Ishikawa (cell line): ENCODE results near the gene PRRT1B.

Source experiments
- CEBPB ChIP-seq: IDR thresholded peaks from 2 replicates; pipeline ENCODE4 v1.6.1; 2012
- CREB1 ChIP-seq: IDR thresholded peaks from 2 replicates; pipeline ENCODE4 v1.6.1; 2012; ENCODE audit warnings: low read depth
- EGR1 ChIP-seq: IDR thresholded peaks from 2 replicates; pipeline ENCODE4 v1.6.1; 2012
- EP300 ChIP-seq: IDR thresholded peaks from 2 replicates; pipeline ENCODE4 v1.6.1; 2012; ENCODE audit warnings: borderline replicate concordance
- FOXM1 ChIP-seq: IDR thresholded peaks from 2 replicates; pipeline ENCODE4 v1.6.1; 2012; ENCODE audit warnings: low read depth, borderline replicate concordance
- NFIC ChIP-seq: IDR thresholded peaks from 2 replicates; pipeline ENCODE4 v1.6.1; 2012
- RAD21 ChIP-seq: IDR thresholded peaks from 2 replicates; pipeline ENCODE4 v1.6.1; 2012; ENCODE audit warnings: low read depth
- TAF1 ChIP-seq: IDR thresholded peaks from 2 replicates; pipeline ENCODE4 v1.6.1; 2012; ENCODE audit warnings: low read depth, mild to moderate bottlenecking
- TCF12 ChIP-seq: IDR thresholded peaks from 2 replicates; pipeline ENCODE4 v1.6.1; 2012; ENCODE audit warnings: low read depth
- TEAD4 ChIP-seq: IDR thresholded peaks from 2 replicates; pipeline ENCODE4 v1.6.1; 2012
- YY1 ChIP-seq: IDR thresholded peaks from 2 replicates; pipeline ENCODE4 v1.6.1; 2012; ENCODE audit warnings: low read depth
- ZBTB7A ChIP-seq: IDR thresholded peaks from 2 replicates; pipeline ENCODE4 v1.6.1; 2012; ENCODE audit warnings: low read depth
- TF ChIP-seq, protein P1 (sequence below): IDR thresholded peaks from 2 replicates; pipeline ENCODE4 v1.6.1; 2012
- TF ChIP-seq, protein P2 (sequence below): IDR thresholded peaks from 2 replicates; pipeline ENCODE4 v1.6.1; 2012; ENCODE audit warnings: low read depth, mild to moderate bottlenecking
- TF ChIP-seq, protein P3 (sequence below): IDR thresholded peaks from 2 replicates; pipeline ENCODE4 v1.6.1; 2012

PRRT1B gene

DNA sequence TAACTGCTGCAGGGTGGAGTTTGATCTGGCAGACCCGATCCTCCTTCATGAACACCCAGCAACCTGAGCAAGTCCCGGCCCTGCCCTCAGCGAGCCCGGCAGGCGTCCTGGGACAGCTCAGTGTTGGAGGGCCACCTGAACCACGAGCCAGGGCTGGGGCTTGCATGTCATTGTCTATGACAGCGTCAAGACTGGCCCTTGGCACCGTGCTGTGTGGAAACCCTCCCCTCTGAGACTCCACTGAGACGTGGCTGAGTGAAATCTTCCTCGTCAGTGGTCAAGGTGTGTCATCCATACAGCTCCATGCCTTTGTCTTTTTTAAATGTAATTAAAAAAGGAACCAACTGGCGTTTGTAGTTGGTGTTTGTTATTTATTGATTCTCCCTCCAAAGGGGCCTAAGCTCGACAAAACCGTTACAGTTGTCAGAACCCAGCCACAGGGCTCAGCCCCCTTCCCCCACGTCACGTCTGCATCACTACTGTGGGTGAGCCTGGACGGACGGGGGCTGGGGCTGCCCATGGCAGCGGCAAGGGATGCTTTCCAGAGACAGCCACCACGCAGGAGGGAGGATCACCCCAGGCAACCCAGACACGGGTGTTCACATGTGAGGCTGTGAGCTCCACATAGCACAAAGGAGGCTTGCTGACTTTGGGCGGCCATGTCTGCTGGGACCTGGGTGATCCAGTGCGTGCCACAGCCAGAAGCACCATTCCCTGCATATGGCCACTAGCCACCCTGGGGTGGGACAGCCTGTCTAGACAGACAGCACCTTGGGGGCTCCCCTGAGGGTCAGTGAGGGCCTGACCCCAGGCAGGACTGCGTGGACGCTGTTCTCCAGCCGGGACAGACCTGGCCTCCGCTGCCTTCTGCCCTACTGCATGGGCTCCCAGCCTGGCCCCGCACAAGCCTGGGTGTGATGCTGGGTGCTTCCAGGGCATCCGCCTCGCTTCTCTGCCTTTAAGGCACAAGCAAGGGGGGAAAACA lies 21.6 kb upstream of the PRRT1B start:
- no peak for TF ChIP-seq TAF1
- no peak for TF ChIP-seq CEBPB
- no peak for TF ChIP-seq TEAD4
- no peak for TF ChIP-seq FOXM1
- no peak for TF ChIP-seq EP300
- TF ChIP-seq RAD21: no peak

DNA sequence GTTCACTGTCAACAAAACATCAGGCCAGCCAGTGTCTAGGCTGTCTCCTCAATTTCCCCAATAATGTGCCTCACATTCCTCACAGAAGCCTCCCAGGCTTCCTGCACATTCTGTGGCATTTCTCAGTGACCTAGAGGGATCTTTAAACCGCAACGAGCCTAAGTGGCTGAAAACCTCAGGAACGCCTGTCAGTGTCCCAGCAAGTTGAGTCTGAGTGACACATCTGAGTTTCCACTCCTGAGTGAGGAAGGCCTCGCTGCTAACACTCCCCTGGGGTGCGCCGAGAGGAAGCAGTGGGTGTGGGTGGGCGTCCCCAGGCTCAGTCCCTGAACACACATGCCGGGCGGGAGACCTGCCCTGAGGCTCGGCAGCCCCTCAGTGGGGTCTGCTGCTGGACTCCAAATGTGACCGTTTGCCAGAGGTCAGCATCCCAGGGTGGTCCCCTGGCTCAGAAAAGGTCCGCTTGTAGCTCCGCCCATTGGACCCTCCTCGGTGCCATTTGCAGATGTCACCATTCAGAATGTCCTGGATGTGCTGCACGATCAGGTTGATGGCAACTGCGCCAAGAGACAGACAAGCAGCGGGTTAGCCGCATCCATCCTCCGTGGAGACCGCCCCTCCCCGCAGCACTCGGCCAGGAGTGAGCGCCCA lies 20.5 kb upstream of the PRRT1B start:
- TF ChIP-seq EGR1 (no peak), TAF1 (no peak), NFIC (no peak), RAD21 (no peak), CREB1 (no peak), EP300 (no peak), YY1 (no peak), TCF12 (no peak), TEAD4 (no peak), CEBPB (no peak), ZBTB7A (no peak), FOXM1 (no peak)
- TF ChIP-seq, protein P1, sequence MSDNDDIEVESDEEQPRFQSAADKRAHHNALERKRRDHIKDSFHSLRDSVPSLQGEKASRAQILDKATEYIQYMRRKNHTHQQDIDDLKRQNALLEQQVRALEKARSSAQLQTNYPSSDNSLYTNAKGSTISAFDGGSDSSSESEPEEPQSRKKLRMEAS: no peak
- TF ChIP-seq, protein P2, sequence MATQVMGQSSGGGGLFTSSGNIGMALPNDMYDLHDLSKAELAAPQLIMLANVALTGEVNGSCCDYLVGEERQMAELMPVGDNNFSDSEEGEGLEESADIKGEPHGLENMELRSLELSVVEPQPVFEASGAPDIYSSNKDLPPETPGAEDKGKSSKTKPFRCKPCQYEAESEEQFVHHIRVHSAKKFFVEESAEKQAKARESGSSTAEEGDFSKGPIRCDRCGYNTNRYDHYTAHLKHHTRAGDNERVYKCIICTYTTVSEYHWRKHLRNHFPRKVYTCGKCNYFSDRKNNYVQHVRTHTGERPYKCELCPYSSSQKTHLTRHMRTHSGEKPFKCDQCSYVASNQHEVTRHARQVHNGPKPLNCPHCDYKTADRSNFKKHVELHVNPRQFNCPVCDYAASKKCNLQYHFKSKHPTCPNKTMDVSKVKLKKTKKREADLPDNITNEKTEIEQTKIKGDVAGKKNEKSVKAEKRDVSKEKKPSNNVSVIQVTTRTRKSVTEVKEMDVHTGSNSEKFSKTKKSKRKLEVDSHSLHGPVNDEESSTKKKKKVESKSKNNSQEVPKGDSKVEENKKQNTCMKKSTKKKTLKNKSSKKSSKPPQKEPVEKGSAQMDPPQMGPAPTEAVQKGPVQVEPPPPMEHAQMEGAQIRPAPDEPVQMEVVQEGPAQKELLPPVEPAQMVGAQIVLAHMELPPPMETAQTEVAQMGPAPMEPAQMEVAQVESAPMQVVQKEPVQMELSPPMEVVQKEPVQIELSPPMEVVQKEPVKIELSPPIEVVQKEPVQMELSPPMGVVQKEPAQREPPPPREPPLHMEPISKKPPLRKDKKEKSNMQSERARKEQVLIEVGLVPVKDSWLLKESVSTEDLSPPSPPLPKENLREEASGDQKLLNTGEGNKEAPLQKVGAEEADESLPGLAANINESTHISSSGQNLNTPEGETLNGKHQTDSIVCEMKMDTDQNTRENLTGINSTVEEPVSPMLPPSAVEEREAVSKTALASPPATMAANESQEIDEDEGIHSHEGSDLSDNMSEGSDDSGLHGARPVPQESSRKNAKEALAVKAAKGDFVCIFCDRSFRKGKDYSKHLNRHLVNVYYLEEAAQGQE: no peak
- TF ChIP-seq, protein P3, sequence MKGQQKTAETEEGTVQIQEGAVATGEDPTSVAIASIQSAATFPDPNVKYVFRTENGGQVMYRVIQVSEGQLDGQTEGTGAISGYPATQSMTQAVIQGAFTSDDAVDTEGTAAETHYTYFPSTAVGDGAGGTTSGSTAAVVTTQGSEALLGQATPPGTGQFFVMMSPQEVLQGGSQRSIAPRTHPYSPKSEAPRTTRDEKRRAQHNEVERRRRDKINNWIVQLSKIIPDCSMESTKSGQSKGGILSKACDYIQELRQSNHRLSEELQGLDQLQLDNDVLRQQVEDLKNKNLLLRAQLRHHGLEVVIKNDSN: no peak

DNA sequence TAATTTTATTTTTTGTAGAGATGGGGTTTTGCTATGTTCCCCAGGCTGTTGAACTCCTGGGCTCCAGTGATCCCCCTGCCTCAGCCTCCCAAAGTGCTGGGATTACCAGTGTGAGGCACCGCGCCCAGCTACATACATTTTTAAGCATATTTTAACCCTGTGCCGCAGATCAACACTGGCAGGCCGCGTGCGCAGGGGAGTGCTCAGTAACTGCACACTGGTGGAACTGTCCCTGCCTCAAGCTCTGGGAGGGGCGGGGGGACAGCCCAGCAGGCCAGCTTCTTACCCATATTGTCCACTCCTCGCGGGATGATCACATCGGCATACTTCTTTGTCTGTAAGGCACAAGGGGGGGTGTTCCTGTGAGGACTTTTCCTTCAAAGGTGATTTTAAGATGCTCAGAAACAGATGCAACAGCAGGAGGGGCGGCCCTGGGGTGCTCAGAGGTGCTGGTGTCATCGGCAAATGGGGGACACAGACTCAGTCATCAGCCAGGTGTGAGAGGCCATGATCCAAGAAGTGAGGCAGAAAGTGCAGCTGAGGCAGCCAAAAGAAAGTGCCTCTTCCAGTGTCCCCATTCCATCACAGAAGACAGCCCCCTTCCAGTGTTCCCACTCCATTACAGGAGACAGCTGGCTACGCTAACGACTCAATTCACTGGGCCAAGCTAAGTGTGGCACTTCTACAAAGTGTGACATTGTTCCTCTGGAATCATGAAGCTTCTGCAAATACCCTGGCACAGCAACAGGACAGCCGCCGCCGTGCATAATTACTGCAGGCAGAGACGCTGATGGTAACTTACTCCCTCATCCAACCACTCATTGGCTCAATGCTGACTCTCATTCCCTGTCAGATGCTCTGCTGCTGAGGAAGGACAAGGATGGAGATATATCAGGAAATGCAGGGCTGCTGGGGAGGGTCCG lies 19.4 kb upstream of the PRRT1B start:
- TF ChIP-seq ZBTB7A (no peak), RAD21 (no peak), CEBPB (no peak), TCF12 (no peak), CREB1 (no peak), FOXM1 (no peak), TEAD4 (no peak), YY1 (no peak), EP300 (no peak)
- TF ChIP-seq, protein P1: no peak
- TF ChIP-seq, protein P3: no peak

DNA sequence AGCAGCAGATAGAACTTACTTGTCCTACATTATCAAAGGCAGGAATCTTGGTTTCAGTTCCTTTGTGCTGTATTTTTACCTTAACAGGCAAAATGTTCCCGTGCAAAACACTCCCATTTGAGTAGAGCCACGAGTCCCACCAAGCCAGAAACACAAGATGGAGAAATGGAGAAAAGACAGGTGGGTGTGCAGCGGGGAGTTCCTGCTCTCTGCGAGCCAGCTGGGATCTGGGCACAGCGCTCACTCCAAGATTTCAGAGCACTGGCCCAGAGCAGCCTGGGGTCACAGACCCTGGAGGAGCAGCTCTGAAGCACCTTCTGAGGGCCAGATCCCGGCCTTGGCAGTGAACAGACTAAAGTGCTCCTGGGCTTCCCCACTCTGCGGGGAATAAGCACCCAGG lies 17.1 kb upstream of the PRRT1B start:
- TF ChIP-seq, protein P3: no peak
- no peak for TF ChIP-seq CEBPB
- no peak for TF ChIP-seq CREB1
- no peak for TF ChIP-seq EP300
- TF ChIP-seq TCF12: no peak
- TF ChIP-seq, protein P1: no peak
- TF ChIP-seq YY1: no peak
- TF ChIP-seq TAF1: no peak
- TF ChIP-seq EGR1: no peak
- no peak for TF ChIP-seq ZBTB7A
- TF ChIP-seq RAD21: no peak
- no peak for TF ChIP-seq FOXM1

DNA sequence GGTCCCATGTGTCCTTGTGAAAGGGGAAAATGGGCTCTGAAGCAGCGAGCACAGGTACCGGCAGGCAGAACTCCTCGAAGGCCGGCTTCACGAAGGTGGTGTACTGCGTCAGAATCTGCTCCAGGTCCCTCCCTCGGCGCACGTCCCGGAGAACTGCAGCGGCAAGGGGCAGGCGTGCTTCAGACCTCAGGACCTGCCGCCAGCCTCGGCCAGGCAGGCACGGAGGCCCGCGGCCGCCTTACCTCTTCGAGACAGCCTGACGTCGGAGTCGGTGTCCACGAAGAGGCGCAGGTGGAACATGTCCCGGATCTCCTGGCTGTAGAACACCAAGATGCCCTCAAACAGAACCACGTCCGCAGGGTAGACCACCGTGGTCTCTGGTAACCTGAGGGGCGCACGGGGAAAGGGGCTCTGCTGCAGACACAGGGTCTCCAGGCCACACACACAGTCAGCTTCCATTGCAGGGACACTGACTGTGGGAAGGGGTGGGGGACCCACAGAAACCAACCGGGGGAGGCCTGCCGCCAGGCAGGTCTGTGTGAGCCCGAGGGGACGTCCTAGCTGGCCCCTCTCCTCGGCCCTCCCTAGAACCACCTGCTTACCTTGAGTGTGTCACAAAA lies 16.3 kb upstream of the PRRT1B start:
- TF ChIP-seq TAF1 (no peak), ZBTB7A (no peak), FOXM1 (no peak), TEAD4 (no peak), RAD21 (no peak), CREB1 (no peak), EGR1 (no peak), EP300 (no peak), TCF12 (no peak), YY1 (no peak), CEBPB (no peak), NFIC (no peak)
- TF ChIP-seq, protein P3: no peak
- TF ChIP-seq, protein P1: no peak
- TF ChIP-seq, protein P2: no peak
